NCI-H1105 (cell line): ENCODE measurements around the gene CALCA.

ENCODE experiments used
- DNase-seq: peaks from one replicate; lab custom pipeline; 2025; lab: John Stamatoyannopoulos, UW

The CALCA gene

GRCh38 chr11:14949437-14950147 is 22.6 kb downstream of the CALCA start:
- DNase-seq = no peak

- DNase-seq = no peak
Observed at GRCh38 chr11:14942745-14943144, 29.4 kb downstream of the CALCA start.

- DNase-seq = no peak
Observed at GRCh38 chr11:14938936-14939335, 33.2 kb downstream of the CALCA start.

- no peak for DNase-seq
Observed at GRCh38 chr11:14934641-14935351, 37.4 kb downstream of the CALCA start.

- DNase-seq = no peak
Observed at GRCh38 chr11:14932447-14932846, 39.7 kb downstream of the CALCA start.

- DNase-seq = no peak
Observed at GRCh38 chr11:14930369-14930768, 41.8 kb downstream of the CALCA start.

GRCh38 chr11:14927146-14927545 is 45.0 kb downstream of the CALCA start:
- no peak for DNase-seq

GRCh38 chr11:14924318-14924717 is 47.8 kb downstream of the CALCA start:
- DNase-seq = no peak
